Peyer's patch (tissue), 4 donors: ENCODE results near the gene AGPAT2. TPM values are rescaled to one million over a fixed set of nuclear protein-coding genes. Genes with fewer than 3 reads are reported as not detected.
A peak's percentile ranks its signal among the peaks of the same experiment; 100 is the strongest.

Experiments
- DNase-seq, 3 donors: peaks; one replicate each; pipeline ENCODE4 v3.0.0-alpha.2; 2017 to 2019
- H3K27ac ChIP-seq, 4 donors: fragments of 200-600 bp; sonication (generic); one replicate each; pipeline ENCODE4 v1.5.1; 2016 to 2019
- H3K27me3 ChIP-seq, 2 donors: fragments of 200-600 bp; sonication (generic); one replicate each; pipeline ENCODE4 v1.5.1; 2019
- H3K36me3 ChIP-seq, 3 donors: fragments of 200-600 bp; sonication (generic); one replicate each; pipeline ENCODE4 v1.5.1; 2016 to 2019
- H3K4me1 ChIP-seq, 4 donors: fragments of 200-600 bp; sonication (generic); one replicate each; pipeline ENCODE4 v1.5.1; 2016 to 2019
- H3K4me3 ChIP-seq, 4 donors: fragments of 200-600 bp; sonication (generic); 1 replicate in 3 of 4; 2 replicates in 1 of 4; pipeline ENCODE4 v1.5.1; 2016 to 2019; ENCODE audit warnings: mild to moderate bottlenecking in 1 of 4
- H3K9me3 ChIP-seq, 4 donors: fragments of 200-600 bp; sonication (generic); one replicate each; pipeline ENCODE4 v1.5.1; 2016 to 2019; ENCODE audit warnings: mild to moderate bottlenecking in 1 of 4
- POLR2A ChIP-seq, 2 donors: fragments of 450-650 bp; IDR thresholded peaks; one replicate each; pipeline ENCODE4 v1.5.1; 2017; ENCODE audit warnings: antibody characterized with exemption in 2 of 2, mild to moderate bottlenecking in 2 of 2, moderate library complexity in 2 of 2
- small RNA-seq, 2 donors: library from RNA; depleted of rRNA; stranded (forward); fragments of <200 nt; gene quantifications; one replicate each; pipeline ENCODE3, GENCODE V24; 2016
- total RNA-seq, 4 donors: library from RNA; depleted of rRNA; stranded (reverse); fragments of >200 nt; gene quantifications; one replicate each; pipeline ENCODE4 v1.1.0, GENCODE V29; 2016
- TF ChIP-seq, protein P1 (sequence below), 6 experiments: fragments of 450-650 bp in 4 of 6; fragments of 200-600 bp in 2 of 6; sonication (generic) in 1 of 6; IDR thresholded peaks; one replicate each; pipeline ENCODE4 v1.5.1; 2017 to 2019; ENCODE audit warnings: antibody characterized with exemption in 6 of 6, mild to moderate bottlenecking in 3 of 6, moderate library complexity in 1 of 6

The AGPAT2 gene
- total RNA-seq, 4 donors from 2014 or later, result 97.4 to 802 (median 479) TPM

DNA sequence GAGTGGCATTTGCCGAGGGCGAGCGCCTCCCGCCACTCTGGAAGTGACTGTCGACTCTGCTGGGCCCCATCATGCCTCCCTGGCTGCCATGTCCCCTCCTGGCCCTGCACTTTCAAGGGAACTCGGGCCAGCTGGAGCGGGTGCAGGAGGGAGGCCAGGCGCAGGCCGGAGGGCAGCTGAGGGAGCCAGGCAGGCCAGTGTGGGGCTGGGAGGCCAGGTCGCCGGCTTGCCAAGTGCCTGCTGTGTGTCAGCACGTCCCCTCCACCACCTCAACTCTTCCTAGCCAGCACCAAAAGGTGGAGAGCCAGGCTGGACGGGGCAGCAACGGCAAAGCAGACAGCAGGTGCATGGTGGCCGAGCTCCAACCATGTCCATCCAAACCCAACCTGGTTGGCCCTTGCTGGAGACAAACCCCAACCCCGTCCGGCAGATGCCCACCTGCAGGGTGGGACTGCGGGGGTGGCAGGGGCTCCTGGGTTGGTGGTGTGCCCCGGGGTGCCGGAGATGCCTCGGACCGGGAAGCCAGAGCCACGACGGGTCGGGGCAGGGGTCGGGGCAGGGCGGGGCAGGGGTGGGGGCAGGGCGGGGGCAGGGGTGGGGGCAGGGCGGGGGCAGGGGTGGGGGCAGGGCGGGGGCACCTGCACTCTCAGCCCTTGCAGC, 61.1 kb downstream of the AGPAT2 start:
- peaks cover 0 to 61% (median 18%) of the 10 kb centered on the region in 4 donors for H3K4me1 ChIP-seq

DNA sequence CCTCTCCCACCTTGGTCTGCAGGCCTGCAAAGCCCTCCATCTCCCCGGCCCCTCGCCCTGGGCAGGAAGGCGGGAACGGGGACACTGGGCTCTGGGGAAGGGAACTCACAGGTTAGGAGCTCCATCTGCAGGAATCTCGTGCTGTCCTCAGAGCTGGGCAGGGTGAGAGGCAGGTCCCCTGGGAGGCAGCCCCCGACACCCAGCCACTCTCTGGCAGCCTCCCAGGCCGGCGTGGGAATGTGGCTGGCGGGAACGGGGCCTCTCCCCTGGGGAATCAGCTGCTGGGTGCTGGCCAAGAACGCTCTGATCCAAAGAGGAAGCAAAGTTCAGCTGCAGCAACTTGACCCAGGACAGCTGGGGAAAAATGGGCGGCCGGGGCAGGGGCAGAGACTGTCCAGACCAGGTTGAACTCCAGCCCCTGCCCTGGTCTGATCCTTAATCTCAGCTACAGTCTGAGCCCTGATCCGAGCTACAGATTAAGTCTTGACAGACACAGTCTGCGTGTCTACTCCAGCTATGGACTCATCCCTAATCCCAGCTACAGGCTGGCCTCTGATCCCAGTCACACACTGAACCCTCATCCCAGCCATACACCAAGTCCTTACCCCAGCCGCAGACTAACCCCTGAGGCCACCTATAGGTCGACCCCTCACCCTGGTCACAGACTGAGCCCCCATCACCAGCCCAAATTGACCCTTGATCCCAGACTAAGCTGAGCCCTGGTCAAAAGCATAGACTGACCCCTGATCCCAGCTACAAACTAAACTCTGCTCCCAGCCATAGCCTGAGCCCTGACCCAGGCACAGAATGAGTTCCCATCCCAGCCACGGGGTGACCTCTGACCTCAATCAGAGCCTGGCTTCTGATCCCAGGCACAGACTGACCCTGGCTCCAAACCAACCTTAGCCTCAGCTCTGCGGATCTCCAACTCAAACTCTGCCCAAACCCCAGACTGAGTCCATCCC, 61.9 kb downstream of the AGPAT2 start:
- H3K9me3 ChIP-seq, result no peaks in the 10 kb centered on the region
- H3K4me3 ChIP-seq, result peak overlapping the region in 2 of 4 donors; percentile 11 to 36
- TF ChIP-seq, protein P1, sequence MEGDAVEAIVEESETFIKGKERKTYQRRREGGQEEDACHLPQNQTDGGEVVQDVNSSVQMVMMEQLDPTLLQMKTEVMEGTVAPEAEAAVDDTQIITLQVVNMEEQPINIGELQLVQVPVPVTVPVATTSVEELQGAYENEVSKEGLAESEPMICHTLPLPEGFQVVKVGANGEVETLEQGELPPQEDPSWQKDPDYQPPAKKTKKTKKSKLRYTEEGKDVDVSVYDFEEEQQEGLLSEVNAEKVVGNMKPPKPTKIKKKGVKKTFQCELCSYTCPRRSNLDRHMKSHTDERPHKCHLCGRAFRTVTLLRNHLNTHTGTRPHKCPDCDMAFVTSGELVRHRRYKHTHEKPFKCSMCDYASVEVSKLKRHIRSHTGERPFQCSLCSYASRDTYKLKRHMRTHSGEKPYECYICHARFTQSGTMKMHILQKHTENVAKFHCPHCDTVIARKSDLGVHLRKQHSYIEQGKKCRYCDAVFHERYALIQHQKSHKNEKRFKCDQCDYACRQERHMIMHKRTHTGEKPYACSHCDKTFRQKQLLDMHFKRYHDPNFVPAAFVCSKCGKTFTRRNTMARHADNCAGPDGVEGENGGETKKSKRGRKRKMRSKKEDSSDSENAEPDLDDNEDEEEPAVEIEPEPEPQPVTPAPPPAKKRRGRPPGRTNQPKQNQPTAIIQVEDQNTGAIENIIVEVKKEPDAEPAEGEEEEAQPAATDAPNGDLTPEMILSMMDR (IDR thresholded peaks at IDR 0.05), result peak in 3 of 6 experiments; percentile 40 to 45 (median 41)
- TF ChIP-seq POLR2A (IDR thresholded peaks at IDR 0.05), result peak; percentile 22 to 59
- peak in 2 of 3 donors; percentile 92 to 93 for DNase-seq
- no peaks in the 10 kb centered on the region for H3K36me3 ChIP-seq
- peak overlapping the region in 3 of 4 donors; percentile 55 to 92 (median 68) for H3K27ac ChIP-seq
- H3K27me3 ChIP-seq, result no peaks in the 10 kb centered on the region
- peaks cover 2 to 53% (median 18%) of the 10 kb centered on the region in 4 donors for H3K4me1 ChIP-seq

More for the DNA sequence above, 61.1 kb downstream of the AGPAT2 start:
- Histone ChIP-seq H3K36me3 (no peaks in the 10 kb centered on the region), H3K27ac (peak overlapping the region in 3 of 4 donors; percentile 55 to 92 (median 68)), H3K27me3 (no peaks in the 10 kb centered on the region), H3K9me3 (no peaks in the 10 kb centered on the region), H3K4me3 (no peak overlapping the region)
- peak in 1 of 3 donors; percentile 54 for DNase-seq
- TF ChIP-seq POLR2A (IDR thresholded peaks at IDR 0.05), result no peak
- TF ChIP-seq, protein P1 (IDR thresholded peaks at IDR 0.05), result no peak

DNA sequence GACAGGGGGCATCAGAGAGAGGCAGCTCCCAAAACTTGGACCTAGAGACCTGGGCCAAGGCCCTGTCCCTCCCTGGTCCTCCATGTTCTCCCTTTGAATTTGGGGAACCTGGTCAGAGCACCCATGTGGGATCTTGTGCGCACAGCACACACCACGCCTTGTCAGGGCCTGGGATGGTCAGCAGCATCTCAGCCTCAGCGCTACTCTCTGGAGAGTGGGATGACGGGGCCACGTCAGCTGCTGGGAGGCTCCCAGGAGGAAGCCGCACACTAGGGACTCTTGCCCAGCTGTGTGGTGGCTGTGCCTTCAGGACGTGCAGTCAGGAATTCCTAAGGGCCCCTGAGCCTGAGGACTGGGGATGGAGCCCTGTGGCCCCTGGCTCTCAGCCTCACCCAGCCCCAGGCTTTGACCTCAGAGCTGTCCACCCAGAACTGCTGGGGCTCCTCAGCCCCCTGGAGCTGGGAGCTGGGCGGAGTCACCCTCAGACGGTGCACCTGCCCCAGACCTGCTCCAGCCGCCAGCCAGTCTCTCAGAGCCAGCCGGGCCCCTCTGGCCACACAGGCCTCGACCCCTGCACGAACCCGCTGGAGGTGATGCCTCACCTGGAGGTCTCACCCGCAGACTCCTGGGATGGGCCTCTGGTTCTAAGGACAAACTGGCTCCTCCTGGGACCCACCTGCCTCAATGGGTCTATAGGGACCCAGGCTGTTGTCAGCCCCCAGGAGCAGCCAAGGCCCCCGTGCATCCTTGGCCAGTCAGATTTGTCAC, 62.9 kb downstream of the AGPAT2 start:
- peak in 1 of 3 donors; percentile 54 for DNase-seq
- Histone ChIP-seq H3K27ac (peak overlapping the region in 3 of 4 donors; percentile 55 to 92 (median 68)), H3K27me3 (no peaks in the 10 kb centered on the region), H3K4me1 (peaks cover 12 to 45% (median 20%) of the 10 kb centered on the region in 4 donors), H3K4me3 (peak overlapping the region in 2 of 4 donors; percentile 11 to 36), H3K9me3 (no peaks in the 10 kb centered on the region), H3K36me3 (no peaks in the 10 kb centered on the region)
- TF ChIP-seq, protein P1 (IDR thresholded peaks at IDR 0.05), result no peak
- no peak for TF ChIP-seq POLR2A (IDR thresholded peaks at IDR 0.05)

DNA sequence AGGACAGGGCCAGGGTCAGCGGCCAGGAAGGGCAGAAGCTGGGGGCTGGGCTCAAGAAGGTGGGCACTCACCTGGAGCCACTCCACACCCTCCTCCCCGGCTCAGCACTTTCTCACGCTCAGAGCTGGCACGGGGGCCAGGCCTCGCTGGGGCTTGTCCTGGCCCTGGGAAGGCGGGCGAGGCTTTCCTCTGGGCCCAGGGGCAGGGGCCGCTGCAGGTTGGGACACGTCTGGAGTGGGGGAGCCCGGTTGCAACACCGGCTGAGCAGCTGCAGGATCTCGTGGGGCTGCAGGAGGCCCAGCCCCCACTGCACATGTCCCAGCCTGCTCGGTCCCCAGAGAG, 63.4 kb downstream of the AGPAT2 start:
- Histone ChIP-seq H3K27ac (no peak overlapping the region), H3K4me1 (peaks cover 18 to 46% (median 23%) of the 10 kb centered on the region in 4 donors)

More for the DNA sequence above, 63.4 kb downstream of the AGPAT2 start:
- no peak overlapping the region for H3K4me3 ChIP-seq
- TF ChIP-seq POLR2A (IDR thresholded peaks at IDR 0.05), result no peak
- TF ChIP-seq, protein P1 (IDR thresholded peaks at IDR 0.05), result no peak
- DNase-seq, result peak in 1 of 3 donors; percentile 40
- no peaks in the 10 kb centered on the region for H3K36me3 ChIP-seq
- H3K9me3 ChIP-seq, result no peaks in the 10 kb centered on the region
- H3K27me3 ChIP-seq, result no peaks in the 10 kb centered on the region

Small RNAs within 50 kb of the gene (small RNA-seq; reads per million reads assigned to genes)
- gene MIR126, result 136 to 493 reads per million in 2 donors

Other genes with a start within 250 kb of the AGPAT2 start
- 10 to 100 TPM in 3 of 4 donors, 1 to 10 TPM in 1; 6.7 to 19.8 (median 19.2) TPM for gene INPP5E, start 247.6 kb downstream of the AGPAT2 start, total RNA-seq
- gene SEC16A, start 204.4 kb downstream of the AGPAT2 start, total RNA-seq, result 10 to 100 TPM; 63.5 to 80.8 (median 74.6) TPM
- 10 to 100 TPM; 38.2 to 95.7 (median 53.8) TPM for gene NOTCH1, start 141.4 kb downstream of the AGPAT2 start, total RNA-seq
- gene EGFL7, start 24.5 kb downstream of the AGPAT2 start, total RNA-seq, result 10 to 100 TPM; 21.5 to 77.6 (median 46.0) TPM
- 1 to 10 TPM in 3 of 4 donors, under 1 TPM in 1; 0.70 to 5.8 (median 2.6) TPM for gene DIPK1B, start 25.1 kb upstream of the AGPAT2 start, total RNA-seq
- 10 to 100 TPM in 1 of 4 donors, 1 to 10 TPM in 3; 1.1 to 28.1 (median 4.4) TPM for gene LCN10, start 55.5 kb upstream of the AGPAT2 start, total RNA-seq
- 10 to 100 TPM in 1 of 4 donors, 1 to 10 TPM in 3; 4.7 to 17.3 (median 5.6) TPM for gene LCN6, start 61.1 kb upstream of the AGPAT2 start, total RNA-seq
- gene LCN8, start 70.8 kb upstream of the AGPAT2 start, total RNA-seq, result not detected
- 1 to 10 TPM in 2 of 4 donors, not detected in 2; 1.5 to 9.3 TPM for gene LCN15, start 77.1 kb upstream of the AGPAT2 start, total RNA-seq
- gene TMEM141, start 103.9 kb upstream of the AGPAT2 start, total RNA-seq, result 100 to 1,000 TPM in 3 of 4 donors, 10 to 100 TPM in 1; 52.0 to 240 (median 187) TPM
- gene CCDC183, start 108.9 kb upstream of the AGPAT2 start, total RNA-seq, result 10 to 100 TPM; 16.6 to 69.9 (median 46.0) TPM
- 100 to 1,000 TPM in 3 of 4 donors, 10 to 100 TPM in 1; 98.4 to 187 (median 134) TPM for gene RABL6, start 120.5 kb upstream of the AGPAT2 start, total RNA-seq
- 10 to 100 TPM in 2 of 4 donors, 1 to 10 TPM in 2; 4.1 to 17.4 (median 9.2) TPM for gene AJM1, start 155.0 kb upstream of the AGPAT2 start, total RNA-seq
- 100 to 1,000 TPM in 2 of 4 donors, 10 to 100 TPM in 2; 66.0 to 120 (median 96.5) TPM for gene PHPT1, start 162.0 kb upstream of the AGPAT2 start, total RNA-seq
- 10 to 100 TPM; 30.8 to 50.4 (median 41.4) TPM for gene MAMDC4, start 164.9 kb upstream of the AGPAT2 start, total RNA-seq
- 100 to 1,000 TPM; 299 to 676 (median 475) TPM for gene EDF1, start 178.9 kb upstream of the AGPAT2 start, total RNA-seq
- gene TRAF2, start 199.1 kb upstream of the AGPAT2 start, total RNA-seq, result 10 to 100 TPM; 17.5 to 75.1 (median 22.2) TPM